GM21737 (cell line): ENCODE results near the gene DTX2.
A peak's percentile ranks its signal among the peaks of the same experiment; 100 is the strongest.
"Not testable (repeated sequence)": the region's sequence is repeated elsewhere in the genome, so short reads cannot be mapped to it uniquely, and the experiment has no call there.

Source experiments
- ATAC-seq: cut with Tn5 transposase; IDR thresholded peaks from one replicate; pipeline ENCODE4 v1.9.1; 2021; ENCODE audit warnings: mild to moderate bottlenecking, moderate library complexity; ENCODE audit not compliant: unreplicated experiment

The DTX2 gene

GRCh38 chr7:76485822-76486610, 24.5 kb downstream of the DTX2 start:
- peak; percentile 12 for ATAC-seq

- ATAC-seq = peak; percentile 98
Measured at GRCh38 chr7:76486618-76487017, 25.1 kb downstream of the DTX2 start.

- ATAC-seq = not testable (repeated sequence)
Measured at GRCh38 chr7:76487969-76488368, 26.5 kb downstream of the DTX2 start.

DNA sequence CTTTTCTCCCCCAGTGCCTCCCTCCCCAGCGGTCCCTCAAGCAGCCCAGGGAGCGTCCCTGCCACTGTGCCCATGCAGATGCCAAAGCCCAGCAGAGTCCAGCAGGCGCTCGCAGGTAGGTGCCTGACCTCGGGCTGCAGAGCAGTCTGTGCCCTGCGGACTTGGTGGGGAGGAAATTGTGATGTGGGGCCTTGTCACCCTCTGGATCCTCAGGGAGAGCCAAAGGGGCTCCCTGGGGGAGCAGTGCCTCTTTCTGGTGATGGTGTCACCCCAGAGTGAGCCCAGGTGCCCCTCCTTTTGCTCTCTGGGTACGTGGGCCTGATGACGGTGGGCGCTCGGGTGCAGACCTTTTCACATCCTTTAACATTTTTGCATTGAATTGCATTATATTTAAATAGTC, 30.6 kb downstream of the DTX2 start:
- ATAC-seq = not testable (repeated sequence)

- not testable (repeated sequence) for ATAC-seq
Measured at GRCh38 chr7:76495717-76496116, 34.2 kb downstream of the DTX2 start.

DNA sequence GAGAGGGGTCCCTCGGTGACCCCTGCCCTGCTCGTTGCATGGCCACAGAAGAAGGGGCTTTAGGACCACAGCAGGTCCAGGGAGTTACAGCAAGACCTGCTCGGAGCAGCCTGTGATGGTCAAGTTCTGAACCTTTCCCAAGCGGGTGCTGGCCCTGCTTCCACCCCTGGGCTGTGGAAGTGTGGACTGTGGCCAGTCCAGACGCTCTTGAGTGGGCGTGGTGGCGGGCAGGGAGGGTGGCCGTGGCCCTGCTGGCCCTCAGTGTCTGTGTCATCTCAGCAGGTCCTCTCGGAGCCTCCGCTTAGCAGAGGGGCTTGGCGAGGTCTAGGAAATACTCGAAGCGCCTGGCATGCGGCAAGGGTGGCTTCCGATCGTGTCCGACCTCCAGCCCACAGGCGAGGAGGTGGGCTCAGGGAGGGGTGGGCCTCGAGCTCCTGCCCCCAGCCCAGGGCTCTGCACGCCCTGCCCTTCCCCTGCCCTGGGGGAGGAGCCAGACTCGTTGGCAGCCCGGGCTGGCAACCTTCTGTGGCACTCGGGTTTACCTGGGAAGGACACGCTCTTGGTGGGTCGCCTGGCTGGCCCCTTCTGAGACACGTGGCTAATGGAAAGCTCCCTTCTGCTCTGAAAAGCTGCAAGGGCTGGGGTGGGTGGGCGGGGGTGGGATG, 36.5 kb downstream of the DTX2 start:
- ATAC-seq = not testable (repeated sequence)

DNA sequence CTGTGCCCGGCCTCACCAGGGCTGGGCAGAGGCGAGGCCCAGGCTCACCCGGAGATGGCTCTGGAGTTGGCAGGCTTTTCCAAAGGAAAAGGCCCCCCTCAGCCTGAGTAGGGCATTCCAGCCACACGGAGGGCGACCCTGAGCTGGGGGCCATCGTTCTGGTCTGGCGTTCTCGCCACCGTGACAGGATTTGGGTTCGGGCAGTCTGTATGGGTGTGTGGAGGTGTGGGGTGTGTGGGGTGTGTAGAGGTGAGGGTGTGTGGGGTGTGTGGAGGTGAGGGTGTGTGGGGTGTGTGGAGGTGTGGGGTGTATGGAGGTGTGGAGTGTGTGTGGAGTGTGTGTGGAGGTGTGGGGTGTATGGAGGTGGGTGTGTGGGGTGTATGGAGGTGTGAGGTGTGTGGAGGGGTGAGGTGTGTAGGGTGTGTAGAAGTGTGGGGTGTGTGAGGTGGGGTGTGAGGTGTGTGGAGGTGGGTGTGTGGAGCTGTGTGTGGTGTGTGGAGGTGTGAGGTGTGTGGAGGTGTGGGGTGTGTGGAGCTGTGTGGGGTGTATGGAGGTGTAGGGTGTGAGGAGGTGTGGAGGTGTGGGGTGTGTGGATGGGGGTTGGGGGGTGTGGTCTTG, 37.2 kb downstream of the DTX2 start:
- ATAC-seq = not testable (repeated sequence)

- ATAC-seq = not testable (repeated sequence)
Measured at GRCh38 chr7:76499201-76499923, 37.9 kb downstream of the DTX2 start.

DNA sequence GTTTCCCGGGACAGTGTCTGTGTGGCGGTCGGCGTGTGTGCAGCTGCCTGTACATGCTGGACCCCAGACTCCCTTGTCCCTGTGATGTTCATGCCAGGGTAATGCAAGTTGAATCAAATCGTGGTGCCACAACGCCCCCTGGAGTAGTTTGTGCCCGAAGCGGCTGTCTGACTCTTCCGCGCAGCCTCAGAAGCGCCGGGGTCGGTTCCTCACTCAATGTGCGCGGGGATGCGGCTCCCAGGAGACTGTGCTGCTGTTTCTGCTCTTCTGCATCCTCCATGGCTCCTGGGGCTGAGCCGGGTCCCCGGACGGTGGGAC, 38.4 kb downstream of the DTX2 start:
- not testable (repeated sequence) for ATAC-seq

GRCh38 chr7:76502224-76502623, 40.7 kb downstream of the DTX2 start:
- ATAC-seq = not testable (repeated sequence)

DNA sequence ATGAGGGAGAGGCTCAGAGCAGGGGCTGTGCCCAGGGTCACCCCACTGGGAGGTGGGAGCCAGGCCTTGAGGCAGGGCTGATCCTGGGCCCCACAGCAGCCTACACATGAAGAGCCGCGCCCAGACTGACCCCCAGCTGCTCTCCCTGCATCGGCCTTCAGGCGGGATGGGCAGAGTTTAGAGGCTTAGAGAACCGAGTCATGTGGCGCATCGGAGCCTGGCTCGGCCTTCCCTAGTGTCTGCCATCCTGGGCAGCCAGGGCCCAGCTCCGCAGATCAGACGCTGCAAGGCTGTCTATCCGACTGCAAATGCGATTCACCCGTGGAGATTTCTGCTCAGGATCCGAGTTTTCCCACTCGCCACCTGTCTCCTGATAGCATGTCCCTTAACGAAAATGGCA, 41.3 kb downstream of the DTX2 start:
- ATAC-seq = not testable (repeated sequence)

DNA sequence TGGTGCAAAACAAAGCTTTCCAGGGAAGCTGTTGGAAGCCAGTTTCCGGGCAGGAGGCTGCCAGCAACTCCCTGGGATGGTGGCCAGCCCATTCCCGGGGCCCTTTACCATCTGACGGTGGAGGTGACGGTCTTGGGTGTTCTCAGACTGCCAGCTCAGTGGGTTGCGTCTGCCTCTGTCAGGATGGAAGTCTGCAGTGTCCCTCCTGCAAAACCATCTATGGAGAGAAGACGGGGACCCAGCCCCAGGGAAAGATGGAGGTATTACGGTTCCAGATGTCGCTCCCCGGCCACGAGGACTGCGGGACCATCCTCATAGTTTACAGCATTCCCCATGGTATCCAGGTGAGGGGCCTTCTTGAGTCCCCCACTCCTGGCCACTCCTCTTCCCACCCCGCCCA, 41.7 kb downstream of the DTX2 start:
- not testable (repeated sequence) for ATAC-seq

DNA sequence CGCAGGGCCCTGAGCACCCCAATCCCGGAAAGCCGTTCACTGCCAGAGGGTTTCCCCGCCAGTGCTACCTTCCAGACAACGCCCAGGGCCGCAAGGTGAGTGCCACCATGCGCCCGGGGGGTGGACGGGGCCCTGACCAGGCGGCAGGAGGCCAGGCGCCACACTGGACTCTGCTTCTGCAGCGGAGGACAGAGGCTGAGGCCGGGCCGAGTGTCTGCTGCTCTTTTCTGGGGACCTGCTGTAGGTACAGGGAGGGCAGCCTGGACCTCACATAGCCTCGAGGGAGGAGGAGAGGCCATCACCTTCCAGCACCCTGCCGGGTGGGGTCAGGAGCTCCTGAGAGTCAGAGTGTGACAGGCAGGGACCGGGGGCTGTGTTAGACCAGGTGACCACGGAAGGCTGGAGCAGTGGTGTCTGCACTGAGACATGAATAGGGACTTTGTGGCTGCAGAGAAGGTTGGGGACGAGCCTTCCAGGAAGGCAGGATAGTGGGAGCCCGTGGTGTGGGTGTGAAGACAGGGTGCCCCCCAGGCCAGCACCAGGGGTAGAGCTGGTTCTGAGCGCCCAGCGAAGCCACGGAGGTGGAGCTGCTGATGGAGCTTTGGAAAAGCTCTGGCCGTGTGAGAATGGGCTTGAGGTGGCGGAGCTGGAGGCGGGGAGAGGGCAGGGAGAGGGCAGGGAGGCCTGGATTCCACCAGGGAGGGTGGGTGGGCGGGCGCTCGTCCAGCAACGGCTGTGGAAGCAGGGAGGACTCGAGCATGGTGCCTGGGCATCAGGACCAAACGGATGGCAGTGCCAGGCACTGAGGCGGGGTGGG, 43.0 kb downstream of the DTX2 start:
- not testable (repeated sequence) for ATAC-seq

- no peak for ATAC-seq
Measured at GRCh38 chr7:76505168-76506080, 43.9 kb downstream of the DTX2 start.

DNA sequence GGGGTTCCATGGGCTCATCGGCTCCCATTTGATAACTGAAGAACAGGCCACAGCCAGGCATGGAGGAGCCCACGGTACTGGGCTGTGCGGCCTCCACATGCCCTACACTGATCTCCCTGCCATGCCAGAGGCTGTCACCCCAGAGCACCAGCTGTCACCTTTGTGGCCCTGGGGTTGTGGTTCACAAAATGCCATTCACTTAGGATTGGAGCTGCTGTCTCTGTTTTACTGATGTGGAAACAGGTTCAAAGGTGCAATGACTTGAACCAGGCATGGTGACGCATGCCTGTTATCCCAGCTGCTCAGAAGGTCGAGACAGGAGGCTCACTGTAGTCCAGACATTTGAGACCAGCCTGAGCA, 44.6 kb downstream of the DTX2 start:
- ATAC-seq = no peak

DNA sequence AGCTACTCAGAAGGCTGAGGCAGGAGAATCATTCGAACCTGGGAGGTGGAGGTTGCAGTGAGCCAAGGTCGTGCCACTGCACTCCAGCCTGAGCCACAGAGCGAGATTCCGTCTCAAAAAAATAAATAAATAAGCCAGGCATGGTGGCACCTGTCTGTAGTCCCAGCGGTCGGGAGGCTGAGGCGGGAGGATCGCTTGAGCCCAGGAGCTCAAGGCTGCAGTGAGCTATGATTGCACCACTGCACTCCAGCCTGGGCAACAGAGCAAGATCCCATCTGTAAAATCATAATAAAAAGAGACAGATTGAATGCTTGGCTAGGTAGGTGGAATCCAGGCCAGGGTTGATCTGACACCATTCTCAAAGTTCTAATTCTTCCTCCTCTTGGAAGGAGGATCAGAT, 45.1 kb downstream of the DTX2 start:
- not testable (repeated sequence) for ATAC-seq

DNA sequence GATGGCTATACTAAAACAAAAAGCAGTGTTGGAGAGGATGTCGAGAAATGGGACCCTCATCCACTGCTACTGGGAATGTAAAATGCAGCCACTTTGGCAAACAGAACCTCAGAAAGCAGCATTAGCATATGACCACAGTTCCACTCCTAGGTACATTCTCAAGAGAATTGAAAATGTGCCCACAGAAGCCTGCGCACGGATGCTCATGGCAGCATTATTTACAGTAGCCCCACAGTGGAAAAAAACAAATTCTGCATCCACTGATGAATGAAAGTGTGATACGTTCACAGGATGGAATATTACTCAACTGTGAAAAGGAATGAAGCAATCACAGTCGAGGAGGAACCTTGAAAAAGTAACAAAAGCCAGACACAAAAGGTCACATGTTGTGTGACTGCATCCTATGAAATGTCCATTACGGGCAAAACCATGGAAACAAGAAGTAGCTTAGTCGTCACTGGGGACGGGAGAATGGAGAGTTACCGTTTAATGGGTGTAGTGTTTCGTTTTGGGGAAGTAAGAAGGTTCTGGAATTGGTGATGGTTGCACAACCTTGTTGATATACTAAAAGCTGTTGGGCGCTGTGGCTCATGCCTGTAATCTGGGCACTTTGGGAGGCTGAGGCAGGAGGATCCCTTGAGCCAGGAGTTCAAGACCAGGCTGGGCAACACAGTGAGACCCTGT, 46.4 kb downstream of the DTX2 start:
- no peak for ATAC-seq

GRCh38 chr7:76509931-76510877, 48.7 kb downstream of the DTX2 start, which contains the start of gene UPK3B:
UPK3B (plus strand) TSS chr7:76510552; CDS start chr7:76510653, 101 bp downstream.
- no peak for ATAC-seq
